Bronchial epithelial cell (primary cell): ENCODE results near the gene LAMB1. TPM values are rescaled to one million over a fixed set of nuclear protein-coding genes. Genes with fewer than 3 reads are reported as not detected.
"Not testable (repeated sequence)": the region's sequence is repeated elsewhere in the genome, so short reads cannot be mapped to it uniquely, and the experiment has no call there.

Experiments
- DNase-seq: peaks from one replicate; pipeline ENCODE4 v3.0.0-alpha.2; 2010; ENCODE audit warnings: low read depth
- FAIRE-seq: peaks from 2 replicates; lab custom pipeline; 2011; peaks lifted over from hg19 to GRCh38; lab: Jason Lieb, UNC
- H3K27me3 ChIP-seq: 2 replicates; pipeline ENCODE4 v1.5.1; 2011; ENCODE audit warnings: low read length; ENCODE audit not compliant: control insufficient read depth, insufficient read depth
- H3K36me3 ChIP-seq: 2 replicates; pipeline ENCODE4 v1.5.1; 2011; ENCODE audit warnings: low read length; ENCODE audit not compliant: control insufficient read depth, insufficient read depth
- H3K4me3 ChIP-seq: 2 replicates; pipeline ENCODE4 v1.5.1; 2011; ENCODE audit warnings: mild to moderate bottlenecking, low read depth, low read length, control low read depth
- total RNA-seq: library from RNA; depleted of rRNA; stranded (reverse); fragments of >200 nt; gene quantifications from 2 replicates; pipeline ENCODE4 v1.2.1, GENCODE V29; 2014
- TF ChIP-seq, protein P1 (sequence below): IDR thresholded peaks from 2 replicates; pipeline ENCODE4 v1.5.1; 2011; ENCODE audit warnings: mild to moderate bottlenecking, moderate library complexity, low read length, control low read depth, inconsistent platforms; ENCODE audit not compliant: insufficient read depth, severe bottlenecking

LAMB1 gene
- total RNA-seq, 1 donor from 2014 or later: 75.8 TPM

DNA sequence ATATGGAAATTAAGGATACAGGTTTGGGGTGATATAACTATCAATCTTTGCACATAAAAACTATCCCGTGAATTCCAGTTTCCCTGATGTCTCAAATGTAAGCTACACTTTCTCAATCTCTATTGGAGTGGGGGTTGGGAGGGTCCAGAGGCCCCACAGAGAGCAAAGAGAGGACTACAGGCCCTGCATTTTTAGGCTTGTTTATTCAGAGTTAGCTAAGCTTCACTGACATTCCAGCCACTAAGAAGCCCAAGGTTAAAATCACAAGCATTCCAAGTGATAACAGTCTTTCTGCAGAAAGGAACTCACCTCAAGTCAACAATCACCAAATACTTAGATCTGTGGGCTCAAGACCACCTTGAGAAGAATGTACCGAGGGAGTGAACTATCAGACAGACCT is 31.6 kb upstream of the LAMB1 start:
- no peaks in the 10 kb centered on the region for H3K27me3 ChIP-seq
- no peak for FAIRE-seq

DNA sequence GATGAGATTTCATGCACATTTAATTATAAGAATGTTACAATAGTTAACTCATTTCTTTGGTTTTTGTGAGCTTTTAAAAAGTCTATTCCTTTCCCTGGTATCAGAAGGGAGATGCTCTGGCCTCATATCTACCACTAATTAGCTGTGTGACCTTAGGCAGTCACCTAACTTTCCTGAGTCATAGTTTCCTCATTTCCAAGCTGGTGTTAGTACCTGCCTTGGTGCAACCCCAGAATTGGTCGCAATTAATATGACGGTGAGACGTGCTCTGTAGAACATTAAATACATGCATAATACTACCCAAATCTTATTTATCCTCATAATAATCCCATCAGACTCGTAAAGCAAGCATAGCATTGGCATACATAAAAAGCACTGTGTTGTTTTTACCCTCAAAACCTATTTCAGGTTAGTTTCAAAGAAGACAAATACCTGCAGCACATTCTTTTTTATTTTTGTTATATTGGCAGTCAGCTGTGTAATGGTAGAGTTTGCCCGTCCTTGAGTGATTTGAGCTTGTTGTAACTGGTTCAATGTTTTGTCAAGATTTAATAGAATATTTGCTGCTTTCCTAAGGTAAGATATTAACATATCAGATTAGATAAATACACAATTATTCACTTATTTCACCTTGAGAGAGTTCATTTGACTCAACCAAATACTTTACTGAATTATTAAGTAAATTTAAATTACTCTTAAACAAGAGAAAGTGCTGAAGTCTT is 31.0 kb upstream of the LAMB1 start:
- Histone ChIP-seq H3K27me3 (no peaks in the 10 kb centered on the region), H3K36me3 (no peaks in the 10 kb centered on the region), H3K4me3 (no peak overlapping the region)
- no peak for FAIRE-seq
- DNase-seq: peak; percentile 66
- TF ChIP-seq, protein P1, sequence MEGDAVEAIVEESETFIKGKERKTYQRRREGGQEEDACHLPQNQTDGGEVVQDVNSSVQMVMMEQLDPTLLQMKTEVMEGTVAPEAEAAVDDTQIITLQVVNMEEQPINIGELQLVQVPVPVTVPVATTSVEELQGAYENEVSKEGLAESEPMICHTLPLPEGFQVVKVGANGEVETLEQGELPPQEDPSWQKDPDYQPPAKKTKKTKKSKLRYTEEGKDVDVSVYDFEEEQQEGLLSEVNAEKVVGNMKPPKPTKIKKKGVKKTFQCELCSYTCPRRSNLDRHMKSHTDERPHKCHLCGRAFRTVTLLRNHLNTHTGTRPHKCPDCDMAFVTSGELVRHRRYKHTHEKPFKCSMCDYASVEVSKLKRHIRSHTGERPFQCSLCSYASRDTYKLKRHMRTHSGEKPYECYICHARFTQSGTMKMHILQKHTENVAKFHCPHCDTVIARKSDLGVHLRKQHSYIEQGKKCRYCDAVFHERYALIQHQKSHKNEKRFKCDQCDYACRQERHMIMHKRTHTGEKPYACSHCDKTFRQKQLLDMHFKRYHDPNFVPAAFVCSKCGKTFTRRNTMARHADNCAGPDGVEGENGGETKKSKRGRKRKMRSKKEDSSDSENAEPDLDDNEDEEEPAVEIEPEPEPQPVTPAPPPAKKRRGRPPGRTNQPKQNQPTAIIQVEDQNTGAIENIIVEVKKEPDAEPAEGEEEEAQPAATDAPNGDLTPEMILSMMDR: no peak

More for the DNA sequence above, 31.6 kb upstream of the LAMB1 start:
- Histone ChIP-seq H3K4me3 (no peak overlapping the region), H3K36me3 (no peaks in the 10 kb centered on the region)
- TF ChIP-seq, protein P1: no peak
- DNase-seq: no peak

GRCh38 chr7:108033309-108033708 is 30.3 kb upstream of the LAMB1 start:
- H3K4me3 ChIP-seq, DNase-seq, H3K27me3 ChIP-seq, H3K36me3 ChIP-seq, FAIRE-seq: not testable (repeated sequence)

- no peak overlapping the region for H3K4me3 ChIP-seq
- DNase-seq (peak; percentile 51), FAIRE-seq (no peak)
- no peaks in the 10 kb centered on the region for H3K27me3 ChIP-seq
- H3K36me3 ChIP-seq: no peaks in the 10 kb centered on the region
- TF ChIP-seq, protein P1: no peak
Measured at GRCh38 chr7:108030516-108030915, 27.6 kb upstream of the LAMB1 start.

GRCh38 chr7:108029034-108029433 is 26.1 kb upstream of the LAMB1 start:
- Histone ChIP-seq H3K27me3 (no peaks in the 10 kb centered on the region), H3K4me3 (no peak overlapping the region), H3K36me3 (no peaks in the 10 kb centered on the region)
- TF ChIP-seq, protein P1: no peak
- no peak for FAIRE-seq
- DNase-seq: no peak

DNA sequence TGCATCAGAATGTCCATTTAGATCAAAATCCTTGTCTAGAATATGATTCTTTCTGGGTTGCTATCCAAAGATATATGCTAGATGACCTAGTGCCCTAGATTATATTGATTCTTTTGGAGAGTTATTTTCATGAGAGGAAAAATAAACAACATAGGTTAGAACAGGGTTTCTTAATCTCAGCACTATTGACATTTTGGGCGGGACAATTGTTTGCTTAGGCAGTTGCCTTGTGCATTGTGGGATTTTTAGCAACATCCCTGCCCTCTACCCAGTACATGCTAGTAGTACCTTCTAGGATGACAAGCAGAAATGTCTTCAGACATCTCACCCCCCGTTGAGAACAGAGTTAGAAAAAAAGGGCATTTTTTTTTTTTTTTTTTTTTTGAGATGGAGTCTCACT is 25.1 kb upstream of the LAMB1 start:
- DNase-seq (no peak), FAIRE-seq (no peak)
- TF ChIP-seq, protein P1: no peak
- Histone ChIP-seq H3K36me3 (no peaks in the 10 kb centered on the region), H3K27me3 (no peaks in the 10 kb centered on the region), H3K4me3 (no peak overlapping the region)
